Mesenchymal stem cell (in vitro differentiated cells and primary cell): ENCODE measurements around the gene CDKL5.

Source experiments
- DNase-seq: peaks from one replicate; pipeline ENCODE4 v3.0.0-alpha.2; 2013
- H2AFZ ChIP-seq: one replicate; pipeline ENCODE4 v1.6.1; 2013; ENCODE audit warnings: low read depth, mild to moderate bottlenecking, control low read depth, inconsistent platforms, low read length, moderate library complexity
- H2AK5ac ChIP-seq: 2 replicates; pipeline ENCODE4 v1.6.1; 2013; ENCODE audit warnings: low read length, moderate library complexity, mild to moderate bottlenecking, inconsistent platforms; ENCODE audit not compliant: severe bottlenecking
- H2BK120ac ChIP-seq: one replicate; pipeline ENCODE4 v1.6.1; 2013; ENCODE audit warnings: low read depth, mild to moderate bottlenecking, inconsistent platforms, low read length, moderate library complexity
- H2BK12ac ChIP-seq, 2 experiments: one replicate each; pipeline ENCODE4 v1.6.1; 2013; ENCODE audit warnings: inconsistent platforms in 2 of 2, low read length in 2 of 2, mild to moderate bottlenecking in 2 of 2, moderate library complexity in 2 of 2, control low read depth in 1 of 2
- H2BK15ac ChIP-seq: one replicate; pipeline ENCODE4 v1.6.1; 2013; ENCODE audit warnings: mild to moderate bottlenecking, low read depth, inconsistent platforms; ENCODE audit not compliant: poor library complexity, severe bottlenecking
- H2BK5ac ChIP-seq: 2 replicates; pipeline ENCODE4 v1.6.1; 2013; ENCODE audit warnings: low read depth, mild to moderate bottlenecking, low read length, control low read depth, inconsistent platforms; ENCODE audit not compliant: poor library complexity, severe bottlenecking
- H3K14ac ChIP-seq, 2 experiments: one replicate each; pipeline ENCODE4 v1.6.1; 2013; ENCODE audit warnings: inconsistent platforms in 2 of 2, low read length in 2 of 2, control low read depth in 1 of 2, mild to moderate bottlenecking in 1 of 2, moderate library complexity in 1 of 2
- H3K18ac ChIP-seq, 2 experiments: one replicate each; pipeline ENCODE4 v1.6.1; 2013; ENCODE audit warnings: inconsistent platforms in 2 of 2, low read length in 2 of 2, control low read depth in 1 of 2, low read depth in 1 of 2, mild to moderate bottlenecking in 1 of 2
- H3K23ac ChIP-seq, 2 experiments: one replicate each; pipeline ENCODE4 v1.6.1; 2013; ENCODE audit warnings: inconsistent platforms in 2 of 2, low read length in 2 of 2, mild to moderate bottlenecking in 2 of 2, moderate library complexity in 2 of 2, control low read depth in 1 of 2
- H3K27ac ChIP-seq: 2 replicates; pipeline ENCODE4 v1.5.1; 2013; ENCODE audit warnings: mild to moderate bottlenecking, moderate library complexity, low read length, control low read depth, inconsistent platforms; ENCODE audit not compliant: poor library complexity, severe bottlenecking
- H3K27me3 ChIP-seq, 2 experiments: 2 replicates each; pipeline versions ENCODE4 v1.6.1 to v1.7.0; 2013; ENCODE audit warnings: low read length in 2 of 2, mild to moderate bottlenecking in 2 of 2, moderate library complexity in 2 of 2, control low read depth in 1 of 2, inconsistent platforms in 1 of 2; ENCODE audit not compliant: control insufficient read depth in 1 of 2, insufficient read depth in 1 of 2
- H3K36me3 ChIP-seq, 2 experiments: 2 replicates each; pipeline versions ENCODE4 v1.6.1 to v1.7.0; 2013; ENCODE audit warnings: low read length in 2 of 2, control low read depth in 1 of 2, inconsistent platforms in 1 of 2, low read depth in 1 of 2, mild to moderate bottlenecking in 1 of 2; ENCODE audit not compliant: insufficient read depth in 2 of 2, control insufficient read depth in 1 of 2
- H3K4ac ChIP-seq, 2 experiments: one replicate each; pipeline ENCODE4 v1.6.1; 2013; ENCODE audit warnings: inconsistent platforms in 2 of 2, low read length in 2 of 2, mild to moderate bottlenecking in 2 of 2, moderate library complexity in 2 of 2, control low read depth in 1 of 2, low read depth in 1 of 2
- H3K4me1 ChIP-seq: 2 replicates; pipeline ENCODE4 v1.6.1; 2013; ENCODE audit warnings: low read depth, low read length, control low read depth; ENCODE audit not compliant: control insufficient read depth, insufficient read depth
- H3K4me2 ChIP-seq: 2 replicates; pipeline ENCODE4 v1.6.1; 2013; ENCODE audit warnings: low read length, mild to moderate bottlenecking, inconsistent platforms; ENCODE audit not compliant: poor library complexity, severe bottlenecking
- H3K4me3 ChIP-seq, 2 experiments: 2 replicates each; pipeline versions ENCODE4 v1.5.1 to v1.7.0; 2013; ENCODE audit warnings: low read length in 2 of 2, mild to moderate bottlenecking in 2 of 2, control low read depth in 1 of 2, low read depth in 1 of 2; ENCODE audit not compliant: insufficient read depth in 1 of 2
- H3K79me1 ChIP-seq: replicated peaks from 2 replicates; pipeline ENCODE4 v1.6.1; 2013; ENCODE audit warnings: mild to moderate bottlenecking, control low read depth, low read length, inconsistent platforms; ENCODE audit not compliant: poor library complexity, severe bottlenecking
- H3K9ac ChIP-seq: 2 replicates; pipeline ENCODE4 v1.7.0; 2013; ENCODE audit warnings: mild to moderate bottlenecking, low read length, moderate library complexity
- H3K9me3 ChIP-seq: 2 replicates; pipeline ENCODE4 v1.7.0; 2013; ENCODE audit warnings: mild to moderate bottlenecking, low read length; ENCODE audit not compliant: control insufficient read depth
- H4K8ac ChIP-seq: one replicate; pipeline ENCODE4 v1.6.1; 2013; ENCODE audit warnings: inconsistent platforms, mild to moderate bottlenecking, low read length, moderate library complexity
- H4K91ac ChIP-seq: one replicate; pipeline ENCODE4 v1.6.1; 2013; ENCODE audit warnings: mild to moderate bottlenecking, low read length, inconsistent platforms
- WGBS: methylation state at CpG from one replicate; pipeline ENCODE4 v1.1.7; 2013; ENCODE audit warnings: mixed read lengths; 5-methylcytosine and 5-hydroxymethylcytosine counted together

CDKL5 gene

GRCh38 chrX:18449236-18449635 lies 23.8 kb downstream of the CDKL5 start:
- Histone ChIP-seq H3K9ac (no peak overlapping the region), H3K4me1 (peaks cover 1% of the 10 kb centered on the region), H2AK5ac (no peak overlapping the region), H3K18ac (no peak overlapping the region), H3K23ac (no peak overlapping the region), H2AFZ (no peak overlapping the region), H2BK12ac (no peak overlapping the region), H2BK15ac (no peak overlapping the region), H4K8ac (no peak overlapping the region), H3K4me2 (no peak overlapping the region), H2BK120ac (no peak overlapping the region), H4K91ac (no peak overlapping the region), H3K14ac (no peak overlapping the region), H3K79me1 (peaks cover 6% of the 10 kb centered on the region), H2BK5ac (no peak overlapping the region), H3K36me3 (no peaks in the 10 kb centered on the region), H3K27me3 (no peaks in the 10 kb centered on the region), H3K4ac (no peak overlapping the region), H3K9me3 (no peaks in the 10 kb centered on the region), H3K27ac (peak overlapping the region; percentile 57), H3K4me3 (no peak overlapping the region)
- DNase-seq = no peak
- whole genome bisulfite sequencing = 100% methylated on average over 2 of the region's 4 CpGs

- H3K9ac ChIP-seq = no peak overlapping the region
- no peak overlapping the region for H3K4me3 ChIP-seq
- H2BK12ac ChIP-seq = no peak overlapping the region
- DNase-seq = no peak
- no peaks in the 10 kb centered on the region for H3K27me3 ChIP-seq
- H2BK15ac ChIP-seq = no peak overlapping the region
- no peak overlapping the region for H3K23ac ChIP-seq
- H3K18ac ChIP-seq = no peak overlapping the region
- no CpG with 5 or more reads among the region's 2 CpGs for WGBS
- no peaks in the 10 kb centered on the region for H3K4me1 ChIP-seq
- H4K8ac ChIP-seq = no peak overlapping the region
- peaks cover 2% of the 10 kb centered on the region for H3K79me1 ChIP-seq
- no peaks in the 10 kb centered on the region for H3K36me3 ChIP-seq
- H4K91ac ChIP-seq = no peak overlapping the region
- no peak overlapping the region for H2BK120ac ChIP-seq
- H3K27ac ChIP-seq = no peak overlapping the region
- no peak overlapping the region for H3K4ac ChIP-seq
- H3K4me2 ChIP-seq = no peak overlapping the region
- H2AFZ ChIP-seq = no peak overlapping the region
- no peak overlapping the region for H3K14ac ChIP-seq
- H2AK5ac ChIP-seq = no peak overlapping the region
- no peak overlapping the region for H2BK5ac ChIP-seq
- H3K9me3 ChIP-seq = no peaks in the 10 kb centered on the region
Measured at GRCh38 chrX:18455384-18455783, 30.0 kb downstream of the CDKL5 start.

GRCh38 chrX:18457000-18457399 lies 31.6 kb downstream of the CDKL5 start:
- Histone ChIP-seq H3K4me2 (no peak overlapping the region), H3K9ac (no peak overlapping the region), H3K23ac (no peak overlapping the region), H3K9me3 (no peaks in the 10 kb centered on the region), H2BK120ac (no peak overlapping the region), H3K4me3 (no peak overlapping the region), H3K27ac (no peak overlapping the region), H3K18ac (no peak overlapping the region), H2AK5ac (no peak overlapping the region), H4K8ac (no peak overlapping the region), H3K14ac (no peak overlapping the region), H4K91ac (no peak overlapping the region), H2BK15ac (no peak overlapping the region), H2BK5ac (no peak overlapping the region), H3K4ac (no peak overlapping the region), H3K27me3 (no peaks in the 10 kb centered on the region), H2BK12ac (no peak overlapping the region), H2AFZ (no peak overlapping the region), H3K79me1 (peaks cover 2% of the 10 kb centered on the region), H3K4me1 (no peaks in the 10 kb centered on the region), H3K36me3 (no peaks in the 10 kb centered on the region)
- no peak for DNase-seq
- no CpG with 5 or more reads among the region's 2 CpGs for WGBS

- Histone ChIP-seq H3K4me3 (no peak overlapping the region), H3K4me2 (no peak overlapping the region), H2BK12ac (no peak overlapping the region), H3K9ac (no peak overlapping the region), H3K4me1 (no peaks in the 10 kb centered on the region), H3K14ac (no peak overlapping the region), H4K8ac (no peak overlapping the region), H3K79me1 (peaks cover 4% of the 10 kb centered on the region), H3K36me3 (no peaks in the 10 kb centered on the region), H2BK5ac (no peak overlapping the region), H2AK5ac (no peak overlapping the region), H3K27me3 (no peaks in the 10 kb centered on the region), H3K9me3 (no peaks in the 10 kb centered on the region), H3K18ac (no peak overlapping the region), H2AFZ (no peak overlapping the region), H4K91ac (no peak overlapping the region), H2BK15ac (no peak overlapping the region), H3K23ac (no peak overlapping the region), H3K4ac (no peak overlapping the region), H3K27ac (no peak overlapping the region), H2BK120ac (no peak overlapping the region)
- peak; percentile 3 for DNase-seq
- WGBS = 17% methylated on average over 1 of the region's 1 CpG
Measured at GRCh38 chrX:18461431-18461830, 36.0 kb downstream of the CDKL5 start.
